Astrocyte (in vitro differentiated cells and primary cell): ENCODE measurements around the gene LRBA. TPM values are rescaled to one million over a fixed set of nuclear protein-coding genes. Genes with fewer than 3 reads are reported as not detected.

Source experiments
- DNase-seq: peaks from one replicate; pipeline ENCODE4 v3.0.0-alpha.2; 2010; ENCODE audit warnings: low read depth
- FAIRE-seq: peaks from 2 replicates; lab custom pipeline; 2011; peaks lifted over from hg19 to GRCh38; lab: Jason Lieb, UNC
- H2AFZ ChIP-seq: 2 replicates; pipeline ENCODE4 v1.6.0; 2012; ENCODE audit warnings: low read depth, low read length, inconsistent platforms
- H3K27ac ChIP-seq: 2 replicates; pipeline ENCODE4 v1.5.1; 2011; ENCODE audit warnings: low read depth, low read length, inconsistent platforms
- H3K27me3 ChIP-seq: 2 replicates; pipeline ENCODE4 v1.6.0; 2011; ENCODE audit warnings: low read length, inconsistent platforms; ENCODE audit not compliant: insufficient read depth
- H3K36me3 ChIP-seq: 2 replicates; pipeline ENCODE4 v1.5.1; 2011; ENCODE audit warnings: low read length, inconsistent platforms; ENCODE audit not compliant: insufficient read depth
- H3K4me1 ChIP-seq: 2 replicates; pipeline ENCODE4 v1.5.1; 2011; ENCODE audit warnings: low read length, inconsistent platforms; ENCODE audit not compliant: insufficient read depth
- H3K4me2 ChIP-seq: 2 replicates; pipeline ENCODE4 v1.6.0; 2012; ENCODE audit warnings: low read length, inconsistent platforms
- H3K4me3 ChIP-seq: 2 replicates; pipeline ENCODE4 v1.5.1; 2011; ENCODE audit warnings: low read depth, mild to moderate bottlenecking, low read length, inconsistent platforms; ENCODE audit not compliant: insufficient read depth
- H3K79me2 ChIP-seq: 2 replicates; pipeline ENCODE4 v1.6.0; 2012; ENCODE audit warnings: mild to moderate bottlenecking, low read length, inconsistent platforms; ENCODE audit not compliant: insufficient read depth
- H3K9ac ChIP-seq: 2 replicates; pipeline ENCODE4 v1.6.0; 2012; ENCODE audit warnings: mild to moderate bottlenecking, low read length, inconsistent platforms
- H3K9me3 ChIP-seq: 2 replicates; pipeline ENCODE4 v1.5.1; 2012; ENCODE audit warnings: low read depth, mild to moderate bottlenecking, low read length, inconsistent platforms; ENCODE audit not compliant: insufficient read depth
- H4K20me1 ChIP-seq: 2 replicates; pipeline ENCODE4 v1.6.0; 2012; ENCODE audit warnings: low read length, inconsistent platforms; ENCODE audit not compliant: insufficient read depth
- H3K27ac Mint-ChIP-seq: one replicate; pipeline ENCODE4 v1.8.0; 2021; ENCODE audit warnings: mild to moderate bottlenecking, mixed read lengths; ENCODE audit not compliant: unreplicated experiment
- H3K27me3 Mint-ChIP-seq: one replicate; pipeline ENCODE4 v1.8.0; 2021; ENCODE audit warnings: low read depth, mixed read lengths; ENCODE audit not compliant: unreplicated experiment
- H3K36me3 Mint-ChIP-seq: one replicate; pipeline ENCODE4 v1.8.0; 2021; ENCODE audit warnings: low read depth, mixed read lengths; ENCODE audit not compliant: unreplicated experiment
- H3K4me1 Mint-ChIP-seq: one replicate; pipeline ENCODE4 v1.8.0; 2021; ENCODE audit warnings: low read depth, mixed read lengths; ENCODE audit not compliant: unreplicated experiment
- H3K4me3 Mint-ChIP-seq: one replicate; pipeline ENCODE4 v1.8.0; 2021; ENCODE audit warnings: mild to moderate bottlenecking, moderate library complexity, mixed read lengths; ENCODE audit not compliant: unreplicated experiment
- H3K9me3 Mint-ChIP-seq: one replicate; pipeline ENCODE4 v1.8.0; 2021; ENCODE audit warnings: mild to moderate bottlenecking, mixed read lengths; ENCODE audit not compliant: unreplicated experiment
- CTCF ChIP-seq: IDR thresholded peaks from 2 replicates; pipeline ENCODE4 v1.5.1; 2011; ENCODE audit warnings: low read depth, mild to moderate bottlenecking, inconsistent platforms, low read length, moderate library complexity; ENCODE audit not compliant: insufficient read depth
- EZH2 ChIP-seq: IDR thresholded peaks from 2 replicates; pipeline ENCODE4 v1.6.1; 2012; ENCODE audit warnings: mild to moderate bottlenecking, low read length, inconsistent platforms; ENCODE audit not compliant: insufficient read depth
- total RNA-seq: library from RNA; stranded (reverse); gene quantifications from 2 replicates; pipeline ENCODE4 v1.2.1, GENCODE V29; 2021

LRBA gene
- total RNA-seq, 1 donor from 2014 or later: 25.3 TPM

GRCh38 chr4:150418757-150419410, 596.2 kb downstream of the LRBA start:
- DNase-seq (no peak), FAIRE-seq (peak; percentile 34)
- Histone ChIP-seq H3K36me3 (no peaks in the 10 kb centered on the region), H3K9ac (no peak overlapping the region), H3K79me2 (no peaks in the 10 kb centered on the region), H3K4me3 (no peak overlapping the region), H3K9me3 (no peaks in the 10 kb centered on the region), H3K4me2 (no peak overlapping the region), H3K27me3 (no peaks in the 10 kb centered on the region), H4K20me1 (no peaks in the 10 kb centered on the region), H3K4me1 (no peaks in the 10 kb centered on the region), H2AFZ (no peak overlapping the region), H3K27ac (no peak overlapping the region)
- Mint-ChIP-seq H3K4me1 (no peaks in the 10 kb centered on the region), H3K36me3 (peaks cover 11% of the 10 kb centered on the region), H3K9me3 (no peaks in the 10 kb centered on the region), H3K27me3 (no peaks in the 10 kb centered on the region), H3K4me3 (no peak overlapping the region), H3K27ac (no peak overlapping the region)
- TF ChIP-seq CTCF: no peak
- TF ChIP-seq EZH2: no peak

- Histone ChIP-seq H2AFZ (no peak overlapping the region), H3K27ac (no peak overlapping the region), H3K4me2 (no peak overlapping the region), H3K79me2 (no peaks in the 10 kb centered on the region), H3K27me3 (no peaks in the 10 kb centered on the region), H3K36me3 (no peaks in the 10 kb centered on the region), H3K9me3 (no peaks in the 10 kb centered on the region), H3K9ac (no peak overlapping the region), H4K20me1 (no peaks in the 10 kb centered on the region), H3K4me3 (no peak overlapping the region), H3K4me1 (no peaks in the 10 kb centered on the region)
- Mint-ChIP-seq H3K4me1 (peaks cover 1% of the 10 kb centered on the region), H3K27ac (no peak overlapping the region), H3K36me3 (no peaks in the 10 kb centered on the region), H3K9me3 (no peaks in the 10 kb centered on the region), H3K27me3 (no peaks in the 10 kb centered on the region), H3K4me3 (no peak overlapping the region)
- DNase-seq (peak; percentile 10), FAIRE-seq (peak; percentile 5)
- TF ChIP-seq EZH2 (no peak), CTCF (no peak)
Observed at GRCh38 chr4:150415213-150415612, 599.9 kb downstream of the LRBA start.

GRCh38 chr4:150411520-150411919, 603.6 kb downstream of the LRBA start:
- Histone ChIP-seq H3K9ac (no peak overlapping the region), H3K27ac (no peak overlapping the region), H4K20me1 (no peaks in the 10 kb centered on the region), H3K27me3 (no peaks in the 10 kb centered on the region), H3K4me3 (no peak overlapping the region), H3K79me2 (no peaks in the 10 kb centered on the region), H2AFZ (no peak overlapping the region), H3K4me2 (no peak overlapping the region), H3K4me1 (no peaks in the 10 kb centered on the region), H3K36me3 (no peaks in the 10 kb centered on the region), H3K9me3 (no peaks in the 10 kb centered on the region)
- TF ChIP-seq CTCF (no peak), EZH2 (no peak)
- Mint-ChIP-seq H3K27me3 (no peaks in the 10 kb centered on the region), H3K9me3 (no peaks in the 10 kb centered on the region), H3K27ac (no peak overlapping the region), H3K4me3 (no peak overlapping the region), H3K4me1 (peaks cover 1% of the 10 kb centered on the region), H3K36me3 (no peaks in the 10 kb centered on the region)
- peak; percentile 10 for DNase-seq
- FAIRE-seq: no peak
